HCT116 (cell line): ENCODE data around the gene PTH2.

Source experiments
- CTCF ChIP-seq, 3 experiments: fragments of 200-600 bp in 1 of 3; sonication (generic) in 1 of 3; IDR thresholded peaks in 2 of 3; conservative IDR thresholded peaks in 1 of 3; 2 replicates each; pipeline ENCODE4 v1.5.1; 2012 to 2017; ENCODE audit warnings: low read depth in 2 of 3, low read length in 2 of 3, antibody characterized with exemption in 1 of 3, borderline replicate concordance in 1 of 3, control low read depth in 1 of 3, mild to moderate bottlenecking in 1 of 3, mixed read lengths in 1 of 3, mixed run types in 1 of 3, moderate library complexity in 1 of 3; ENCODE audit not compliant: insufficient read depth in 1 of 3
- POLR2A ChIP-seq: IDR thresholded peaks from 2 replicates; pipeline ENCODE4 v1.7.0; 2011; ENCODE audit warnings: borderline replicate concordance; ENCODE audit not compliant: insufficient read depth, insufficient read length; ENCODE audit errors: extremely low read depth
- SP1 ChIP-seq: IDR thresholded peaks from 2 replicates; pipeline ENCODE4 v1.6.1; 2012; ENCODE audit warnings: low read depth
- SRF ChIP-seq: IDR thresholded peaks from 2 replicates; pipeline ENCODE4 v1.6.1; 2012; ENCODE audit warnings: low read depth

DNA sequence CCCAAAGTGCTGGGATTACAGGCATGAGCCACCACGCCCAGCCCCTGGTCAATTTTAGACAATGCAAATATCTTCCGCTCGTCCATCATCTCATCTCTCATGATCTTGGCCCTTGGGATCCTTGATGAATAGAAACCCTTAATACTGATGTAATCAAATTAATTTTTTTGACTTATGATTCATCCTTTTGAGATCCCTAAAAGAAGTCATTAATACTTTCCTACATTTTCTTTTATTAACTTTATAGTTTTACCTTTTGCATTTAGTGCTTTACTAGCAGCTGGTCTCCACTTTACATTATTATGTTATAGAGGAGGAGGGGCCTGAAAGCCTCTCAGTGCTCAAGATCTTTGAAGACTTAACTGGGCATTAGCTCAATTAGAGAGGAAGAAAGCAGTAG, 42.9 kb downstream of the PTH2 start:
- TF ChIP-seq SP1, result no peak
- TF ChIP-seq SRF, result no peak
- TF ChIP-seq CTCF (IDR thresholded peaks at IDR 0.05 in 2 of 3, conservative IDR thresholded peaks at IDR 0.05 in 1 of 3; ENCODE audit: borderline replicate concordance in 1 of 3, insufficient read depth in 1 of 3, low read depth in 2 of 3, low read length in 2 of 3), result no peak
- TF ChIP-seq POLR2A, result no peak
